ENCODE data around the gene SLC2A8. TPM values are rescaled to one million over a fixed set of nuclear protein-coding genes. Genes with fewer than 3 reads are reported as not detected.

SLC2A8 gene
- total RNA-seq, 1 donor from 2014 or later = 36.0 TPM

DNA sequence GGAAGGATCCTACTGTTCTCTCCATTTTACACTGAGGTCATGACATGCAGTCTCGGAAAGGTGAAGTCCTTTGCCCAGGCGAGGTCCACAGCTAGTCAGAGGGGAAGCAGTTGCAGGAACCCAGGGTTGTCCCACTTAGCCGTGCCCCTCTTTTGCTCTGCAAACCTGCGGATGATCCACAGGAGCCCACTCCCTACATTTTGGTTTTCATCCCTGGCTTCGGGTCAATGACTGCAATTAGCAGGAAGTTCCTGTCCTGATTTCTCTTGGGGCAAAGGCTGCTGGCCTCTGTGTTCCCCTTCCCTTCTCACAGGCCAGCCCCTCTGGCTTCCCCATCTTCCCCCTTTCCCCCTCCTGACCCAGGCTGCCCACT is 1.3 kb downstream of the SLC2A8 start:
- H3K4me1 Mint-ChIP-seq = peaks cover 24% of the 10 kb centered on the region
- H3K27ac Mint-ChIP-seq = peak overlapping the region; percentile 77
- H3K36me3 Mint-ChIP-seq = no peaks in the 10 kb centered on the region

DNA sequence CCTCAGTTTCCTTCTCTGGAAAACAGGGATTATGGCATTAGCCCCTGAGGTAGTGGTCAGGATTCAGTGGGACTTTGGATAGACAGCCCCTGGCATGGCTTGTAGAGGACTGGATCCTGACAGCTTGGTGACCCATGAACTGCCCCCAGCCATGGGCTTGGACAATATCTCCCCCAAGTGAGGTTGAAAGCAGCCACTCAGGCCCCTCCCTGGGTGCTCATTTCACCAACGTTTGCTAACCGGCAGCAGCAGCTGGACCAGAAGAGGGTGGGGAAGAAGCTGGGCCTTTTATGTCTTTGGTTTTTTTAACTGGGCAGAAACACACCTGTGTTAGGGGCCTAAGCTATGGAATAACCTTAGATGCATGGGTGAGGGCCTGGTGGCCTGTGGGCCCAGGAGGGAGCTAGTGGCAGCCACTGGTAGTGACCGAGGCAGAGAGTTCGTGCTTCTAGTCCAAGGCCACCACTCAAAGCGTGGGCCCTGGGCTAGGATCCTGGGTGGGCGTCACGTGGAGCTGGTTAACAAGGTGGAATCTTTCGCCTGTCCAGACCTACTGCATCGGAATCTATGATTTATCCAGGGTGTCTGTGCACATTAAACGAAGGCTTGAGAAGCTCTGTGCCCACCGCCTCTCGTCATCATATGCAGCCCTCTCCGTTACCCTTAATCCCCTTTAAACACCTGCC is 1.9 kb downstream of the SLC2A8 start:
- Mint-ChIP-seq H3K4me3 (peak overlapping the region; percentile 72), H3K4me1 (peaks cover 19% of the 10 kb centered on the region), H3K27ac (no peak overlapping the region), H3K9me3 (no peaks in the 10 kb centered on the region), H3K36me3 (no peaks in the 10 kb centered on the region), H3K27me3 (ENCODE audit: low read depth) (no peaks in the 10 kb centered on the region)
- DNase-seq (ENCODE audit: low spot score in 2 of 2, unreplicated experiment in 2 of 2) = no peak
- TF ChIP-seq, protein P1, sequence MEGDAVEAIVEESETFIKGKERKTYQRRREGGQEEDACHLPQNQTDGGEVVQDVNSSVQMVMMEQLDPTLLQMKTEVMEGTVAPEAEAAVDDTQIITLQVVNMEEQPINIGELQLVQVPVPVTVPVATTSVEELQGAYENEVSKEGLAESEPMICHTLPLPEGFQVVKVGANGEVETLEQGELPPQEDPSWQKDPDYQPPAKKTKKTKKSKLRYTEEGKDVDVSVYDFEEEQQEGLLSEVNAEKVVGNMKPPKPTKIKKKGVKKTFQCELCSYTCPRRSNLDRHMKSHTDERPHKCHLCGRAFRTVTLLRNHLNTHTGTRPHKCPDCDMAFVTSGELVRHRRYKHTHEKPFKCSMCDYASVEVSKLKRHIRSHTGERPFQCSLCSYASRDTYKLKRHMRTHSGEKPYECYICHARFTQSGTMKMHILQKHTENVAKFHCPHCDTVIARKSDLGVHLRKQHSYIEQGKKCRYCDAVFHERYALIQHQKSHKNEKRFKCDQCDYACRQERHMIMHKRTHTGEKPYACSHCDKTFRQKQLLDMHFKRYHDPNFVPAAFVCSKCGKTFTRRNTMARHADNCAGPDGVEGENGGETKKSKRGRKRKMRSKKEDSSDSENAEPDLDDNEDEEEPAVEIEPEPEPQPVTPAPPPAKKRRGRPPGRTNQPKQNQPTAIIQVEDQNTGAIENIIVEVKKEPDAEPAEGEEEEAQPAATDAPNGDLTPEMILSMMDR (IDR thresholded peaks at IDR 0.05; ENCODE audit: unreplicated experiment) = no peak

More for the DNA sequence above, 1.3 kb downstream of the SLC2A8 start:
- Mint-ChIP-seq H3K27me3 (ENCODE audit: low read depth) (no peaks in the 10 kb centered on the region), H3K4me3 (peak overlapping the region; percentile 72), H3K9me3 (no peaks in the 10 kb centered on the region)
- TF ChIP-seq, protein P1 (IDR thresholded peaks at IDR 0.05; ENCODE audit: unreplicated experiment) = no peak
- no peak for DNase-seq (ENCODE audit: low spot score in 2 of 2, unreplicated experiment in 2 of 2)

DNA sequence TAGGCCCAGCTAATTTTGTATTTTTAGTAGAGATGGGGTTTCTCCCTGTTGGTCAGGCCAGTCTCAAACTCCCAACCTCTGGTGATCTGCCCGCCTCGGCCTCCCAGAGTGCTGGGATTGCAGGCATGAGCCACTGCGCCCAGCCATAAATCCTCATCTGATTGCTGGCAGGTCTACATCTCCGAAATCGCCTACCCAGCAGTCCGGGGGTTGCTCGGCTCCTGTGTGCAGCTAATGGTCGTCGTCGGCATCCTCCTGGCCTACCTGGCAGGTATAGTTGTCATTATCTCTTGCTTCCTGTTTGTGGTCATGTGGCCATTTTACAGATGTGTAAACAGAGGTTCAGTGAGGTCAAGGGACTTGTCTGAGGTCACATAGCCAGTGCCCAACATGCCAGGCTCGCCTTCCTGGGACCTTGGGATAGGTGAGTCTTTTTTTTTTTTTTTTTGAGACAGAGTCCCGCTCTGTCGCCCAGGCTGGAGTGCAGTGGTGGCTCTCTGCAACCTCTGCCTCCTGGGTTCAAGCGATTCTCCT is 2.8 kb downstream of the SLC2A8 start:
- Mint-ChIP-seq H3K4me1 (peaks cover 14% of the 10 kb centered on the region), H3K36me3 (no peaks in the 10 kb centered on the region), H3K9me3 (no peaks in the 10 kb centered on the region), H3K27me3 (ENCODE audit: low read depth) (no peaks in the 10 kb centered on the region), H3K4me3 (no peak overlapping the region), H3K27ac (no peak overlapping the region)
- no peak for DNase-seq (ENCODE audit: low spot score in 2 of 2, unreplicated experiment in 2 of 2)
- TF ChIP-seq, protein P1 (IDR thresholded peaks at IDR 0.05; ENCODE audit: unreplicated experiment) = no peak

DNA sequence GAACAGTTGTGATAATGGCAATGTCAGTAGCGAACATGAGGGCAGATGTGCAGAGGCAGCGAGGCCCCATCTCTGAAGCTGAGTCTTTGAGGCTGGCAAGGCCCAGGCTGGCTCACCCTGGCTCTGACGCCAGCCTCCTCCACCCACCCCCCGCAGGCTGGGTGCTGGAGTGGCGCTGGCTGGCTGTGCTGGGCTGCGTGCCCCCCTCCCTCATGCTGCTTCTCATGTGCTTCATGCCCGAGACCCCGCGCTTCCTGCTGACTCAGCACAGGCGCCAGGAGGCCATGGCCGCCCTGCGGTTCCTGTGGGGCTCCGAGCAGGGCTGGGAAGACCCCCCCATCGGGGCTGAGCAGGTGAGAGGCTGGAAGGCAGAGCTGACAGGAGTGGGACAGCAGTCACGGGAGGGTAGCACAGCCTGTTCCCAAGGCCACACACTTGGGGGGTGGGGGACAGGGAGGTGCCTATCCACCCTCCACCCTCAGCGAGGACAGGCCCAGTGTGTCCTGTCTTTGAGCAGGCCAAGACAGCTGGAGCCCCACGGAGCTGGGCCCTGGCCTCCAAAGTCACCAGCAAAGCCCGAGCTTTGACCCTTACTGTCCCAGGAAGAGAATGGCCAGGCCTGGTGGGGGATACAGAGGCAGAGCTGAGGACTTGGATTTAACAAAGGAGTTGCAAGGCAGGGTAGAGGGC is 5.6 kb downstream of the SLC2A8 start:
- no peak overlapping the region for H3K4me3 Mint-ChIP-seq
- DNase-seq (ENCODE audit: low spot score in 2 of 2, unreplicated experiment in 2 of 2) = no peak
- TF ChIP-seq, protein P1 (IDR thresholded peaks at IDR 0.05; ENCODE audit: unreplicated experiment) = no peak
- no peaks in the 10 kb centered on the region for H3K27me3 Mint-ChIP-seq (ENCODE audit: low read depth)
- no peak overlapping the region for H3K27ac Mint-ChIP-seq
- H3K4me1 Mint-ChIP-seq = peaks cover 7% of the 10 kb centered on the region
- no peaks in the 10 kb centered on the region for H3K9me3 Mint-ChIP-seq
- H3K36me3 Mint-ChIP-seq = peaks cover 3% of the 10 kb centered on the region

DNA sequence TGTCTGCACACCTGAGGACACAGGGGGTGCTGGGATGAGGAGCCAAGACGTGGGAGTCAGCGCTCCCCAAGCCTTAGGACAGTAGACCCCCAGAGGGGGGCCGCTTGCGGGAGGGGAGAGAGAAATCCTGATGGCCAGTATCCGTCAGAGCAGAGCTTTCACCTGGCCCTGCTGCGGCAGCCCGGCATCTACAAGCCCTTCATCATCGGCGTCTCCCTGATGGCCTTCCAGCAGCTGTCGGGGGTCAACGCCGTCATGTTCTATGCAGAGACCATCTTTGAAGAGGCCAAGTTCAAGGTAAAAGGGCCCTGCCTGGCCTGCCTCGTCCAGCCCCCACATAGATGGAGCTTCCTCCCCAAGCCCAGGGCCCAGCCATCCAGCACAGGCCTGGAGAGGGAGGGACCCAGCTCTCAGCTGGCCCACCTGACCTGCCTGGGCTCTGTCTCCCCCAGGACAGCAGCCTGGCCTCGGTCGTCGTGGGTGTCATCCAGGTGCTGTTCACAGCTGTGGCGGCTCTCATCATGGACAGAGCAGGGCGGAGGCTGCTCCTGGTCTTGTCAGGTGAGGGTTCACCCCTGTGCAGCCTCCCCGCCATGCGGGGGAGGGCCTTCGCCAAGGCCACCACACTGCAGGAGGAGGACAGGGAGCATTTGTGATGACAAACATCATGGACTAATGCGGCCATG is 6.7 kb downstream of the SLC2A8 start:
- Mint-ChIP-seq H3K27me3 (ENCODE audit: low read depth) (no peaks in the 10 kb centered on the region), H3K4me3 (no peak overlapping the region)
- TF ChIP-seq, protein P1 (IDR thresholded peaks at IDR 0.05; ENCODE audit: unreplicated experiment) = no peak

More for the DNA sequence above, 6.7 kb downstream of the SLC2A8 start:
- Mint-ChIP-seq H3K27ac (no peak overlapping the region), H3K4me1 (peaks cover under 1% of the 10 kb centered on the region), H3K9me3 (no peaks in the 10 kb centered on the region), H3K36me3 (peaks cover 5% of the 10 kb centered on the region)
- DNase-seq (ENCODE audit: low spot score in 2 of 2, unreplicated experiment in 2 of 2) = no peak

Data from mesothelial cell of epicardium (in vitro differentiated cells).